ENCODE data around the gene DNAJB6. TPM values are rescaled to one million over a fixed set of nuclear protein-coding genes. Genes with fewer than 3 reads are reported as not detected.

DNAJB6 gene
- total RNA-seq, 3 donors from 2014 or later, result 73.8 to 136 (median 101) TPM

- no peaks in the 10 kb centered on the region for H3K36me3 ChIP-seq
- DNase-seq (ENCODE audit: low spot score in 2 of 2), result no peak
- H3K27me3 ChIP-seq, result no peaks in the 10 kb centered on the region
- TF ChIP-seq POLR2AphosphoS5 (IDR thresholded peaks at IDR 0.05) (no peak), POLR2A (IDR thresholded peaks at IDR 0.05) (no peak), CTCF (IDR thresholded peaks at IDR 0.05) (no peak)
- peak overlapping the region; percentile 33 to 40 for H3K27ac ChIP-seq
- H3K4me3 ChIP-seq, result no peak overlapping the region
- H3K9me3 ChIP-seq, result no peaks in the 10 kb centered on the region
- intact Hi-C loops (cut with DNase I; ENCODE audit: low total_unique reads), result no loop called here
- H3K4me1 ChIP-seq, result no peaks in the 10 kb centered on the region
Observed at GRCh38 chr7:157399086-157399687, 62.4 kb downstream of the DNAJB6 start.

GRCh38 chr7:157400171-157400860 is 63.5 kb downstream of the DNAJB6 start:
- H3K36me3 ChIP-seq, result no peaks in the 10 kb centered on the region
- no peaks in the 10 kb centered on the region for H3K27me3 ChIP-seq
- no peak overlapping the region for H3K27ac ChIP-seq
- no peaks in the 10 kb centered on the region for H3K9me3 ChIP-seq
- intact Hi-C loops (cut with DNase I; ENCODE audit: low total_unique reads), result no loop called here
- no peak overlapping the region for H3K4me3 ChIP-seq
- no peak for TF ChIP-seq CTCF (IDR thresholded peaks at IDR 0.05)
- TF ChIP-seq POLR2A (IDR thresholded peaks at IDR 0.05), result no peak
- no peak for TF ChIP-seq POLR2AphosphoS5 (IDR thresholded peaks at IDR 0.05)
- no peak for DNase-seq (ENCODE audit: low spot score in 2 of 2)
- H3K4me1 ChIP-seq, result peaks cover 0 to 2% of the 10 kb centered on the region in 2 donors

GRCh38 chr7:157401567-157402387 is 65.0 kb downstream of the DNAJB6 start:
- no peak for DNase-seq (ENCODE audit: low spot score in 2 of 2)
- intact Hi-C loops (cut with DNase I; ENCODE audit: low total_unique reads), result no loop called here

GRCh38 chr7:157402388-157402703 is 65.5 kb downstream of the DNAJB6 start:
- H3K36me3 ChIP-seq, result no peaks in the 10 kb centered on the region
- TF ChIP-seq POLR2A (IDR thresholded peaks at IDR 0.05) (no peak), CTCF (IDR thresholded peaks at IDR 0.05) (no peak), POLR2AphosphoS5 (IDR thresholded peaks at IDR 0.05) (no peak)
- no peaks in the 10 kb centered on the region for H3K9me3 ChIP-seq
- no peak overlapping the region for H3K27ac ChIP-seq
- H3K4me3 ChIP-seq, result no peak overlapping the region
- DNase-seq (ENCODE audit: low spot score in 2 of 2), result no peak
- intact Hi-C loops (cut with DNase I; ENCODE audit: low total_unique reads), result no loop called here
- H3K4me1 ChIP-seq, result peaks cover 0 to 6% of the 10 kb centered on the region in 2 donors
- H3K27me3 ChIP-seq, result no peaks in the 10 kb centered on the region

More at GRCh38 chr7:157401567-157402387, 65.0 kb downstream of the DNAJB6 start:
- H3K4me3 ChIP-seq, result no peak overlapping the region
- no peaks in the 10 kb centered on the region for H3K9me3 ChIP-seq
- H3K4me1 ChIP-seq, result peaks cover 0 to 6% of the 10 kb centered on the region in 2 donors
- H3K27me3 ChIP-seq, result no peaks in the 10 kb centered on the region
- no peaks in the 10 kb centered on the region for H3K36me3 ChIP-seq
- no peak overlapping the region for H3K27ac ChIP-seq
- no peak for TF ChIP-seq POLR2A (IDR thresholded peaks at IDR 0.05)
- TF ChIP-seq POLR2AphosphoS5 (IDR thresholded peaks at IDR 0.05), result no peak
- no peak for TF ChIP-seq CTCF (IDR thresholded peaks at IDR 0.05)
